ENCODE data around the gene ZNF578. TPM values are rescaled to one million over a fixed set of nuclear protein-coding genes. Genes with fewer than 3 reads are reported as not detected.

Gene ZNF578
- total and polyA plus RNA-seq, 10 of the 15 experiments (the other 5 are each of a cell fraction or from before 2014, with no cell fraction given), result 0.10 to 0.43 (median 0.16) TPM; not detected in 4

DNA sequence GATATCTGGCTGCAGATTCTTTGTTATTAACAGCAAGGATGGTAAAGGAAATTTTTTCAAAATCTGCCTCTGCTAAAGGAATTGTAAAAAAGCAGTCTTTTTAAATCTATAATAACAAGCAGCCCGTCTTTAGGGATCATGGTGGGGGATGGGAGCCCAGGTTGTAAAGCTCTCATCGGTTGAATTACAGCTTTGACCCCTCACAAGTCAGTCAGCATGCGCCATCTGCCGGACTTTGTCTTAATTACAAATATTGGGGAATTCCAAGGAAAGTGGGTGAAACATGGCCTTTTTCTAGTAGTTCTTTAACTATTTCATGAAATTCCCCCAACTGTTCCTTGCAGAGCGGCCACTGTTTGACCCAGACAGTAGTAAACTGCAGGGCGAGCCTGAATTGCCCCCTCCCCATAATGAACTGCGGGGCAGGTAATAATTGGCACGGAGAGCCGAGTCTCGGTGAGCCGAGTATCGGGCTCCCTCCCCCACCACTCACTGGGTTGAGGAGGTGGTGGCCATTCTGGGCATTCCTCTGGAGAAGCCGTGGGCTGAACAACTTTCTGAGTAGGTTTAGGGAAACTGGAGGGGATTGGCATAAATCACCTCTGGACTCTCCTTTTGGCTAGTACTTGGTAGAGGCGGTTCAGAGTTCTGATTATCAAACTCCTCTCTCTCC is 11.6 kb downstream of the ZNF578 start:
- Histone ChIP-seq H2AFZ (ENCODE audit: control insufficient read depth, low read depth, low read length) (no peak overlapping the region), H3K4me3 (no peak overlapping the region), H3K79me2 (ENCODE audit: control insufficient read depth, insufficient read depth, low read length) (no peaks in the 10 kb centered on the region), H3K4me1 (ENCODE audit: control insufficient read depth, insufficient read depth, low read length) (no peaks in the 10 kb centered on the region), H3K4me2 (ENCODE audit: control insufficient read depth, insufficient read depth) (no peak overlapping the region), H3K27me3 (replicated peaks in 1 of 2; ENCODE audit: control insufficient read depth in 2 of 2, insufficient read depth in 2 of 2, low read length in 1 of 2) (no peaks in the 10 kb centered on the region), H3K9me3 (replicated peaks; ENCODE audit: control insufficient read depth, insufficient read depth, low read length) (peaks cover 4% of the 10 kb centered on the region; the same call in 1 of the 3 replicates), H3K36me3 (ENCODE audit: control insufficient read depth in 2 of 2, insufficient read depth in 2 of 2, low read length in 1 of 2) (no peaks in the 10 kb centered on the region), H4K20me1 (ENCODE audit: control insufficient read depth, insufficient read depth) (no peaks in the 10 kb centered on the region), H3K9ac (ENCODE audit: control insufficient read depth, insufficient read depth, low read length) (no peak overlapping the region), H3K27ac (ENCODE audit: control insufficient read depth, insufficient read depth) (no peak overlapping the region)
- ChIA-PET POLR2A (no interaction called here), CTCF (interaction anchor here (0.8 kb wide), 1 partner anchor 498 kb away, joined by 4 read pairs; no protein-coding TSS in a partner anchor), RAD21 (ENCODE audit: unreplicated experiment) (no interaction called here), SMC1A (ENCODE audit: uncharacterized antibody, unreplicated experiment) (no interaction called here)
- ATAC-seq (no peak), DNase-seq (ENCODE audit: low read depth, low spot score) (no peak), FAIRE-seq (no peak)
- 56% methylated on average over 14 of the region's 14 CpGs for WGBS (ENCODE audit: insufficient coverage, insufficient replicate concordance, low lambda C conversion rate, missing lambda C conversion rate)
- TF ChIP-seq LARP7 (IDR thresholded peaks at IDR 0.05) (no peak), IRF3 (IDR thresholded peaks at IDR 0.05) (no peak), BHLHE40 (IDR thresholded peaks at IDR 0.05; ENCODE audit: borderline replicate concordance in 1 of 2, low read depth in 2 of 2, low read length in 1 of 2) (no peak), POLR2A (IDR thresholded peaks at IDR 0.05; ENCODE audit: low read depth, low read length) (no peak), USF1 (IDR thresholded peaks at IDR 0.05; ENCODE audit: borderline replicate concordance, extremely low read length, insufficient read depth, low read depth, low read length) (no peak), ASH2L (IDR thresholded peaks at IDR 0.05; ENCODE audit: borderline replicate concordance, low read depth) (no peak), CEBPZ (IDR thresholded peaks at IDR 0.05; ENCODE audit: low read depth, low read length) (no peak)
- TF ChIP-seq, protein P1, sequence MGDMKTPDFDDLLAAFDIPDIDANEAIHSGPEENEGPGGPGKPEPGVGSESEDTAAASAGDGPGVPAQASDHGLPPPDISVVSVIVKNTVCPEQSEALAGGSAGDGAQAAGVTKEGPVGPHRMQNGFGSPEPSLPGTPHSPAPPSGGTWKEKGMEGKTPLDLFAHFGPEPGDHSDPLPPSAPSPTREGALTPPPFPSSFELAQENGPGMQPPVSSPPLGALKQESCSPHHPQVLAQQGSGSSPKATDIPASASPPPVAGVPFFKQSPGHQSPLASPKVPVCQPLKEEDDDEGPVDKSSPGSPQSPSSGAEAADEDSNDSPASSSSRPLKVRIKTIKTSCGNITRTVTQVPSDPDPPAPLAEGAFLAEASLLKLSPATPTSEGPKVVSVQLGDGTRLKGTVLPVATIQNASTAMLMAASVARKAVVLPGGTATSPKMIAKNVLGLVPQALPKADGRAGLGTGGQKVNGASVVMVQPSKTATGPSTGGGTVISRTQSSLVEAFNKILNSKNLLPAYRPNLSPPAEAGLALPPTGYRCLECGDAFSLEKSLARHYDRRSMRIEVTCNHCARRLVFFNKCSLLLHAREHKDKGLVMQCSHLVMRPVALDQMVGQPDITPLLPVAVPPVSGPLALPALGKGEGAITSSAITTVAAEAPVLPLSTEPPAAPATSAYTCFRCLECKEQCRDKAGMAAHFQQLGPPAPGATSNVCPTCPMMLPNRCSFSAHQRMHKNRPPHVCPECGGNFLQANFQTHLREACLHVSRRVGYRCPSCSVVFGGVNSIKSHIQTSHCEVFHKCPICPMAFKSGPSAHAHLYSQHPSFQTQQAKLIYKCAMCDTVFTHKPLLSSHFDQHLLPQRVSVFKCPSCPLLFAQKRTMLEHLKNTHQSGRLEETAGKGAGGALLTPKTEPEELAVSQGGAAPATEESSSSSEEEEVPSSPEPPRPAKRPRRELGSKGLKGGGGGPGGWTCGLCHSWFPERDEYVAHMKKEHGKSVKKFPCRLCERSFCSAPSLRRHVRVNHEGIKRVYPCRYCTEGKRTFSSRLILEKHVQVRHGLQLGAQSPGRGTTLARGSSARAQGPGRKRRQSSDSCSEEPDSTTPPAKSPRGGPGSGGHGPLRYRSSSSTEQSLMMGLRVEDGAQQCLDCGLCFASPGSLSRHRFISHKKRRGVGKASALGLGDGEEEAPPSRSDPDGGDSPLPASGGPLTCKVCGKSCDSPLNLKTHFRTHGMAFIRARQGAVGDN (IDR thresholded peaks at IDR 0.05), result no peak
- no TSS peak for BruUV-seq (replicated peaks)
- intact Hi-C loops (cut with micrococcal nuclease; ENCODE audit: unreplicated experiment) (no loop called here), in situ Hi-C loops (cut with MboI) (no loop called here)
